CD4-positive, alpha-beta T cell treated with Interleukin-6 at 100 ng/mL for 8 hours (primary cell): ENCODE data around the gene PLRG1.

Experiments used
- DNase-seq: peaks from one replicate; pipeline ENCODE4 v3.0.0-alpha.2; 2020; ENCODE audit warnings: mixed read lengths, low spot score

PLRG1 gene

DNA sequence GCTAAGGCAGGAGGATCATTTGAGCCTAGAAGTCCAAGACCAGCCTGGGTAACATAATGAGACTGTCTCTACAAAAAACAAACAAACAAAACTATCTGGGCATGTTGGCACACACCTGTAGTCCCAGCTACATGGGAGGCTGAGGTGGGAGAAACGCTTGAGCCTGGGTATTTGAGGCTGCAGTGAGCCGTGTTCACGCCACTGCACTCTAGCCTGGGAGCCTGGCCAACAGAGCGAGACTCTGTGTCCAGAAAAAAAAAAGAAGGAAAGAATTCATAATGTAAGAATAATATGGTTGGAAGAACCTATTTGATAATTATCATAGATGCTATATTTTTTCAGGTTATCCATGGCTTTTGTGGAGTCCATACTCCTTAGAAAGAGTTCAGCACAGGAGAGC is 32.6 kb downstream of the PLRG1 start:
- no peak for DNase-seq

DNA sequence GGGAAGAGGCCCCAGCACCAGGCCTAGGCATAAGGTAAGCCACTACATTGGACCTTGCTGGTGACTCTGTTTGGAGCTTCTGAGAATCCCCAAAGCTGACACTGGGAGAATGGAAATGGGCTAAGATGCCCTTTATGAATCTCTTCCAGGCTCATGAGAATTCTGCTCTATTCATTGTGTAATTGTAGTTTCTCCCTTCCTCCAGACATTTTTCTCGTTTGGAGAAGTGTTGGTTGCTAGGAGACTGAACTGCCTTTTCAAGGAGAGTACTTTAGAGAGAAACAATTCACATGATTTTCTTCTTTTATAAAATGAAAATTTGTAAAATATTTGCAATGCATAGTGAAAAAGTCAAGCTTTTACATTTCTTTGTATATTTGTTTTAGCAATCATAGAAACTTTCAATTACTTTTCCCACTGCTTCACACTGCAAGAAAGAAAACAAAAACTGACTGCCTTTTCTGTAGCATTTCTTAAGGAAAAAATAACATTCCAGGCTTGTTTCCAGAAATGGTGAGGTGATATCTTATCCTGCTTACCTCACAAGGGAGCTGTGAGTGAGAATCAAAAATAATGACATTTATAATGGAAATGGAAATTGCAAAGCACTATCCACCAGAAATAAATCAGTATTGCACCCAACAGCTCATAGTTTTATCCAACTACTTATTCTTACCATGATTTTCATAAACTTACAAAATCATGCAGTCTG is 33.7 kb downstream of the PLRG1 start:
- DNase-seq = no peak

DNA sequence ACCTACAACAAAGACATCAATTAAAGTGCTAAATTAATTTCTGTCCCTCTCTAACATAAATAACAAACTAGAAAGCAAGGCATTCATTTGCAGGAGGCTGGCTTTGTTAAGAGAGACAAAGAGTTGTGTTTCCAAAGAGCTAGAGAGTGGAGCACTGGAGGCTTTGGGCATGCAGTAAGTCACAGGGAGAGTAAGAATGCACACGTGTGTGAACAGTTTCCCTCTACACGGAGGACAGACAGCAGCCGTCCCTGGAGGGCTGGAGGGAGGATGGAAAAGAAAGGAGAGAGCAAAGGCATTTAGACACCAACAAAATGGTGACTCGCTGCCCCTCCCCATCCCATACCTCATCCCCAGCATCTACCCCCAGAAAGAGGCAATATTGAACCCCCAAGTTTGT is 38.2 kb downstream of the PLRG1 start:
- DNase-seq = no peak

DNA sequence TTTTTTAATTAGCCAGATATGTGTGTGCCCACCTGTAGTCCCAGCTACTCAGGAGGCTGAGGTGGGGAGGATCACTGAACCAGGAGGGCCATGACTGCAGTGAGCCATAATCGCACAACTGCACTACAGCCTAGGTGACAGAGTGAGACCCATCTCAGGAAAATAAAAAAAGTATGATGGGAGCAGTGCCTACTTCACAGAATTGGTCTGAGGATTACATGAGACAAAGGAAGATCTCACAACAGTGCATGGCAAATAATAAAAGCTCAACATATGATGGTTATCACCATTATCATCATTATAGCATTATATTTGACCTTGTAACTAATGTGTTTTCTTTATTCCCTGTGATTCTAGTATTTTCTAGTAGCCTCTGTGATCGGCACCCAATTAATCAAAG is 38.7 kb downstream of the PLRG1 start:
- DNase-seq = no peak

DNA sequence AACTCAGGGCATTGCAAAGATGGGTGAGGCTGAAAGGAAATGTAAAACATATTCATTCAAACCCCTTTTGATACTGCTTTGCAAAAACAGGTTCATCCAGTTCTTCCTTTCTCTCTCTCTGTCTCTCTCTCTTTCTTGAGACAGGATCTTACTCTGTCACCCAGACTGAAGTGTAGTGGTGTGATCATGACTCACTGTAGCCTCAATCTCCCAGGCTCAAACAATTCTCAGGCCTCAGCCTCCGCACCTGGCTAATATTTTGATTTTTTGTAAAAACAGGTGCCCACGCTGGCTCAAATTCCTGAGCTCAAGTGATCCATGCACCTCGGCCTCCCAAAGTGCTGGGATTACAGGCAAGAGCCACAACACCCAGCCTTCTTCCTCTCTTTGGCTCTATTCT is 43.0 kb downstream of the PLRG1 start:
- DNase-seq = no peak

DNA sequence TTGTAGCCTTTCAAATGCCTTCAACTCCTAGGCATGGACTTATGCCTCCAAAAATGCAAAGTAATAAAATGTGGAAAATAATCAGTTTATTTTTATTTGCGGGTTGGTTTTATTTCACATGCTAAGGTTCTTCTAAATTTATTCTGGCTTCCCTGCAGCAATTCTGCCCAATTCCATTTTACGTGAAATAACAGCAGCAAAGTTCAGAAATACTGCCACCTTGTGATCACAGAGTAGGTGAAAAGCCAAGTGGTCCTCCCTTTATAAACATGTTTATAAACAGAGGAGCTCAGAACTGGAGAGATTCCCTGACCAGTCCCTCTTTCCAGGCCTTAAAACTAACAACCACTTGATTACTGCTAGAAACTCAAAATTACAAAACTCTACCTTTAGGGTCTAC is 43.9 kb downstream of the PLRG1 start:
- no peak for DNase-seq

DNA sequence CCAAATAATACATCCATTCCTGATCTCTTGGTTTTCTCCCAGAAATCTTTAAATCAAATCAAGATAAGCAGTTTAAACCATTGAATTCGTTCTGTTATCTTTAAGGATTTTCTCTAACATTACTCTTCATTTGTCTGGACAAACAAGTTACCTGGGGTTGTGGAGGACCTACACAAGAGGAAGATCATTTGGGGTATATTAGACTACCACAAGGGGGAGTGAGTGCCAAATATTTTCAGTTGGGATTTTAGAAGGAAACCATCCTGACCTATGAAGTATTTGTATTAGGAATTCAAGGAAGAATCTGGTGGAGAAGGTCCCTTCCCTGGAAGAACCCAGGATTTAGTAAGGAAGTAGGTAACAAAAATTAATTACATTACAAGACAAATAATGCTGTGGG is 46.6 kb downstream of the PLRG1 start:
- no peak for DNase-seq

DNA sequence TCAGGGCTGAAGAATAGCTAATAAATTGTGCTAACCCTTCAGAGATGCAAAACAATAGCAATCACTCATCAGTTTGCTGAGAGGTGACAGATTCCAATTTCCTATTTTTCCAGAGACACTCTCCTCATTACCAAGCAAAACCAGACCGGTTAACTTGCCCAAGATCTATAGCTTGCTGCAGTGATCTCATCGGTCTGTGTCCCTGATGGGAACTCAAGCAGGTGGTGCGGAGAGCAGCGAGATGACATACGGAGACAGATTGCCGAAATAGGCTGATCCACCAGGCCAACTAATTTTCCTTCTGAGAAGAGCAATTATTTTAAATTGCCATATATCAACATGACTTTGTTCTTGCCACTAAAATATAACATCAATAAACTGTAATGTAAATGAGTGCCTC is 48.1 kb downstream of the PLRG1 start:
- no peak for DNase-seq

DNA sequence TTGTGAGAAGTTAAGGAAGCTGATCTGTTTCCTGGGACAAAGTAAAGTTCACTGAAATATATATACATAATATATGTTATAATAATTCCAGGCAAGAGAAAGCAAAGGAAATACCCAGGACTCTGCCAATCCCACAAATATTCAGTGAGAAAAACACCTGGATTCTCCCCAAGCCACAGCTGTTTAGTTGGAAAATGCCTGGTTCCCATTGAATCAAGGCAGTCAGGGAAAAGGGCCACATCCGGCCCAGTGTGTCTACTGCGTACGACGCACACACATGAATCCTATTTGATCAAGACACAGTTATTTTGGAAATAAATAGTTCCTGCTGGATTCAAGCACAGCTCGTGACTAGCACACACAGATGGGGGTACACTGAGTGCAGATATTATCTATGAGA is 52.3 kb downstream of the PLRG1 start:
- DNase-seq = no peak

DNA sequence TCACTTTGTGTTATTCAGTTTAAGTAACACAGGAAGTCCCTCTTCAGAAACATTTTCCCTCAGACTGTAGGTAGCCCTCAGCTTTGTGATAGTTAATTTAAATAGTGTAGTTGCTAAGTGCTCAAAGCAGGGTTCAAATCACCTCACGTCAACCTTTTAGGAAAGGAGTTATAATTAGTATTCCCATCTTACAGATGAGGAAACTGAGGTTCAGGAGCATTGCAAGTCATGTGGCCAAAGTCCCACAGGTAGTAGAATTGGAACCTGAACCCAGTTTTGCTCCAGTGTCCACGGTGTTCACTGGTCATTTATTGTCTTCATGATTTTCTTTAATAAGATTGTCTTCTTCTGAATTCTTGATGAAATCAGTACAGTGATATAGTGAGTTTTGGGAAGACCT is 54.3 kb downstream of the PLRG1 start:
- DNase-seq = no peak

DNA sequence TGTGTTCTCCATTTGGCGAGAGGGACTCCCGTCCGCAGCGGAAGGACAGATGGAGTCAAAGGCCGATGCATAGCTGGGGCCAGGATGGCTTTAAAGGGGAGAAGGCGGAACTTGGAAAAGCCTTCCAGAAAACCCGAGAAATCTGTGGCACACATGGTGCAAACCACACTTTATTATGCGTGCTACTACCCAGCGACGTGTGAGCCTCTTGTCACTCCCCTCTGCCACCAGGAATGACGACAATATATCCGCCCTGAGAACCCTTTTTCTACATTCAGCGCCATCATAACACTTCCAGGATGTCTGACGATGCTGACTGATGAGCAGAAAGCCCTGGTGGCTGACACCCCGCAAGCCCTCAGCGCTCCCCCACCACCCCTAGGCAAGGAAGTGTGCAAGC is 57.9 kb downstream of the PLRG1 start:
- DNase-seq = no peak

DNA sequence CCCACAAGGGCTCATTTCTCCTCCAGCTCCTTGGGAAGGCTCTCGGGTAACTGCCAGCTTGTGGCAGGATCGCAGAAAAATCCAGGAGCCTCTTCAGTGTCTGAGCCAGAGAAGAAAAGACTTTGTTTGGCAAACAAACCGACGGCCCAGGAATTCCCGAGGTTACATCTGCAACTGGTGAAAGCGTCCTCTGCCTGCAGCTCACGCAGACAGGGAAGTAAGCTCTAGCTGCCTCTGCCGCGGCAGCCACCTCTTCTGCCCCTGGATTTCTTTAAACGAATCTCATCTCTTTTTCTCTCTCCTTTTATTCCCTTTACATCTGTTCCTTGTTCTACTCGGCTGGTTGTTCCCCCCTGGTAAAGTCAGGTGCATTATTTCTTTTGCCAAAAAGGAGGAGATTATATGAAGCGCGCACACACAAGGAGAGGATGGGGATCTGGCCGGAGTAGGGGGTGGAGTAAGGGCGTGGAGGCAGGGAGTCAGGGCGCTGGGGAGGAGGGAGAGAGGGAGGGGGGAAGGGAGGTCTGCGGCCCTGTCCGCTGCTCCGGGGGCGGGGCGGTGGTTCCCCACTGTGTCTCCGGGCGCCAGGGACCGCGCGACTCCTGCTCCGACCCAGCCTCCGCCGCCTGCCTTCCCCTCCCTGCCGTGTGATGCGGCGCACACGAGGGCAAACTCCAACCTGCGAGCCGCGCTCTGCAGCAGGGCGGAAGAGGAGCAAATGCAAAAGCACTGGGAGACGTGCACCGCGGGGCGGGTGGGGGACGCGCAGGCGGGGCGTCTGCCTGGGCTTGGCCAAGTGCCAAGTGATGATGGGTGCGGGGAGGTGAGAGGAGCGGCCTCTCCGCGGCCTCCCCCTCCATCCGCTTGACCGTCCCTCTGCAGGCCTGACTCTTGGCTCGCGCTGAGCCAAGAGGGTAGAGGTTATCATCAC is 58.6 kb downstream of the PLRG1 start, which contains the start of gene DCHS2:
DCHS2 (minus strand) TSS at position 459 of the 931 bp plus-strand sequence; CDS start at position 15, 444 bp downstream.
- DNase-seq = no peak

DNA sequence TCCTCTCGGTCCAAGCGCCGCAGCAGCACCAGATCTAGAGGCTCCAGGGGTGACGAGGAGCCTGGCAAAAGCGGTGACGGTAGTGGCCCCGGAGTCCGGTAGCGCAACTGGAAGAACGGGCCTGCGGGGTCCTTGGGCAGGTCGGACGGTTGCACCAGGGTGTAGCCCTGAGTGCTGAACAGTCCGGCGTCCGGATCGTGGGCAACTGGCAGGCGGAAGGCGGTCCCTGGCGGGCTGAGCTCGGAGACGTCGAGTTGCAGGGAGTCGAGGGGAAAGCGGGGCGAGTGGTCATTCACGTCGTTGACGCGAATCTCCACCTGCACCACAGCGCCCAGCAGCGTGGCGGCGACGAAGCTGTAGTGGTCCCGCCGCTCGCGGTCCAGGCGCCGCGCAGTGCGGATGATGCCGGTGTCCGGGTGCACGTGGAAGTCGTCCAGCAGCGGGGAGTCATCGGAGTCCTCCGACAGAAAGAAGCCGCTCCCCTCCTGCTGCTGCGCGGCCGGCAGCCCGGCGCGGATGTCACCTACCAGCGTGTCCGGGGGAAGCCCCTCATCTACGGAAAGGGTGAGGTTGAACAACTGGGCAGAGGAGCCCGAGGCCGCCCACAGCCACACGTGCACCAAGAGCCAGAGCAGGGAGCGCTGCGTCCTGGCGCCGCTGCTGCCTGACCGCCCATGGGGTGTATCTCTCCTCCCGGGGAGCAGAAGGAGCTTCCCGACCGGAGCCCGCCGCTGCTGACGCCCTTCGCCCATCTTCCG is 59.4 kb downstream of the PLRG1 start:
- no peak for DNase-seq

DNA sequence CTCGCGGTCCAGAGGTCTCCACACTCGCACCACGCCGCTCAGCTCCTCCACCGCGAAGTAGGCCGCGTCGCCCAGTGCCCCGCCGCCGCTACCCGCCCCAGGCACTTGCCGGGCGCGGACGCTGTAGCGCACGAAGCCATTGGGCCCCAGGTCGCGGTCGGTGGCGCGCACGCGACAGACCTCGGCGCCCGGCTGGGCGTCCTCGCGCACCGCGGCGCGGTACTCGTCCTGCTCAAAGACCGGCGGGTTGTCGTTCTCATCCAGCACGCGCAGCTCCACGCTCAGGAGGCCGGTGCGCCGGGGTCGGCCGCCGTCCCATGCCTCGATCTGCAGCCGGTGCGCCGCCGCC is 60.0 kb downstream of the PLRG1 start:
- no peak for DNase-seq

DNA sequence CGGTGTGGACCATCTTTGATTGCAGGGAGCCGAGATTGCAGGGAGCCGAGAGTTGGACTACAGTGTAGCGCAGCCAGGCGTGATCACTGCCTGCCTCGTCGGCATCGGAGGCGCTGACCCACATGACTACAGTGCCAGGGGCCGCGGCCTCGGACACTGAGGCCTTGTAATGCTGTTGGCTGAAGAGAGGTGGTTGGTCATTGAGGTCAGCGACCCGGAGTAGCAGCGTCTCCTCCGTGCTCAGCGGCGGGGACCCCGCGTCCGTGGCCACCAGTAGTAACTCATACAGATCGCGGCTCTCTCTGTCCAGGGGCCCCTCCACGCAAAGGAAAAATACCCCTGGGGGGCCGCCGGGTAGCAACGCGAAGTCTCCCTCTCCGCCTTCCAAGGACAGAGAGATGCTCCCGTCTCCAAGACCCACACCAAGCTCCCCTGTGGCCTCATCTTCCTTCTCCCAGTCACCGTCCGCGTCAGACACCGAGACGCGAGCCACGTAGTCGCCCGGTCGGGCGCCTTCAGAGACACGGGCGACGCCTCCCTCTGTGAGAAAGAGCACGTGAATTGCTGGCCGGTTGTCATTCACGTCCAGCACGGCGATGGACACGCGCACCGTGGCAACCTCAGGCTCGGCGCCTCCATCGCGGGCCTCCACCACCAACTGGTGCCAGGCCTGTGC is 60.5 kb downstream of the PLRG1 start:
- DNase-seq = no peak

DNA sequence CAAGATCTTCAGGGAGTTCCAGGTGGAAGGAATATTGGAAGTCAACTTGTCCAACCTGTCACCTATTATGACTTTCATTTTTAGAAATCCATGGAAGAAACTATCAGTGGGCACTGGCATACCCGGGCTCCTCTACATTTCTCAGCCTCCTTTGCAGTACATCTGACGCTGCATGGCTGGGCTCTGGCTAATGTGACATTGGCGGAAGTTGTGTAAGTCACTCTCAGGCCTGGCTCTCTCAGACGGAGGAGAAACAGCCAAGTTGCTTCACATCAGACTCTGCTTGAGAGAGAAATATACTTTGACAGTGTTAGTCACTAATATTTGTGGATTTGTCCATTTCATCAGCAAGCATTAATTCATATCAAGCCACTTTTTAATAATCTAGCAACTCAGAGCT is 63.1 kb downstream of the PLRG1 start:
- DNase-seq = no peak

DNA sequence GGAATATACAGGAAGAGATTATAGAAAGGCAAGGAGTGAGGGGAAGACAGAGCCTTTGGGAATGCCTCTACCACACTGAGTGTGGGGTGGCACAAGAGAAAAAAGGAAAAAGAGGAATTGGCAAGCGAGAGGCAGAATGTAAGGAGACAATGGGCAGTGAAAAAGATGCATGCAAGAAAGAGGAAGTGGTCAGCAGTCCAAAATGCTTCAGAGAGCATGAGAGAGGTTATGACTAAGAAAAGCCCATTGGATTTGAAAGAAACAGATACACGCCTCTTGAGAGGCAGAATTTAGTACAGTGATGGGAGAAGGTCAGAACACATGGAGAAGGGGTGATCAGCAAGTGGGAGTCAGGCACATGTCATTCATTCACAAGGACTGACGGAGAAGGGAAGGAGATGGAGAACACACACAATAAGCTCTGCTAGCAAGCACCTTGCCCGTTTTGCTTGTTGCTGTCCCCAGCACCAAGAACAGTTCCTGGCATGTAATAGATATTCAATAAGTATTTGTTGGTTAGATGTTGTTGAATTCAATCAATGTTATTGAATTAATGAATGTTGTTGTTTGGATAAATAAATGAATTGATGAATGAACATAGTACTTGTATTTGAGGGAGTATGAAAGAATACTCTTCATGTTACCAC is 65.0 kb downstream of the PLRG1 start:
- DNase-seq = no peak
